ENCODE results near the gene FGF5.
"Not testable (repeated sequence)": the region's sequence is repeated elsewhere in the genome, so short reads cannot be mapped to it uniquely, and the experiment has no call there.

The FGF5 gene

GRCh38 chr4:80254114-80254513, 12.3 kb upstream of the FGF5 start:
- no peak for DNase-seq (ENCODE audit: low read depth)

GRCh38 chr4:80255329-80256095, 11.0 kb upstream of the FGF5 start:
- no peak for DNase-seq (ENCODE audit: low read depth)

DNA sequence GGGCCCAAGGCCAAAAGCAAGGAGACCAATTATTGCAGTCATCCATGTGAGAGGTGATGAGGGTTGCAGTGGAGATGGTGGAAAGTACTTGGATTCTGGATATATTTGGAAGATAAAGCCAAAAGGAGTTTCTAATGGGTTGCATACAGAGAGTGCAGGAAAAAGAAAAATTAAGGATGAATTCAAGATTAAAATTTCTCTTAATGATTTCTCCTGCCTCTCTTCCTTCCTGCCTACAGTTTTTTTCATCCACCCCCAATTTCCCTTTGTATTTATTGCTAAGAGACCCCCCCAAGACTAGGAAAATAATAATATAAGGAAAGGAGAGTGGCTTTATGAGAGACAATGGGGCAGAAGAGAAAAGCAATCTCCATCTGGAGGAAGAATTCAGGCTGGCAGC, 8.6 kb upstream of the FGF5 start:
- DNase-seq (ENCODE audit: low read depth), result no peak

DNA sequence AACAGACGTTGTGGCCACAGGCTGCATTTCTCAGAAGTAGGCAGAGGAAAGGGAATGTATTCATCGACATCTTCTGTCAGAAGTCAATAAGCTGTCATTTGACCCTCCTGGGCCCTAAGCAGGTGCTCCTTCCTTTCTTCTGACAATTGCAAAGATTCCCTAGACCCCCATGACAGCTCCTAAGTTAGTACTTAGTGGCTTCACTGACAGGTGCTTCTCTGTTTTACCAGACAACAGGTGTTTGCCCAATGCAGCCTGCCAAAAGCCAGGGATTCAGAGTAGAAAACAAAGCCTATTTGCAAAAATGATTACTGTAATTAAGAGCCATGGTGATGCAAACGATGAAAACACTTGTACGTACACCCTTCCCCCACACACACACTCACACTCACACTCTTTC, 7.5 kb upstream of the FGF5 start:
- DNase-seq (ENCODE audit: low read depth), result no peak

GRCh38 chr4:80259817-80260216, 6.6 kb upstream of the FGF5 start:
- no peak for DNase-seq (ENCODE audit: low read depth)

- no peak for DNase-seq (ENCODE audit: low read depth)
These were observed 4.4 kb upstream of the FGF5 start for GRCh38 chr4:80261989-80262600.

DNA sequence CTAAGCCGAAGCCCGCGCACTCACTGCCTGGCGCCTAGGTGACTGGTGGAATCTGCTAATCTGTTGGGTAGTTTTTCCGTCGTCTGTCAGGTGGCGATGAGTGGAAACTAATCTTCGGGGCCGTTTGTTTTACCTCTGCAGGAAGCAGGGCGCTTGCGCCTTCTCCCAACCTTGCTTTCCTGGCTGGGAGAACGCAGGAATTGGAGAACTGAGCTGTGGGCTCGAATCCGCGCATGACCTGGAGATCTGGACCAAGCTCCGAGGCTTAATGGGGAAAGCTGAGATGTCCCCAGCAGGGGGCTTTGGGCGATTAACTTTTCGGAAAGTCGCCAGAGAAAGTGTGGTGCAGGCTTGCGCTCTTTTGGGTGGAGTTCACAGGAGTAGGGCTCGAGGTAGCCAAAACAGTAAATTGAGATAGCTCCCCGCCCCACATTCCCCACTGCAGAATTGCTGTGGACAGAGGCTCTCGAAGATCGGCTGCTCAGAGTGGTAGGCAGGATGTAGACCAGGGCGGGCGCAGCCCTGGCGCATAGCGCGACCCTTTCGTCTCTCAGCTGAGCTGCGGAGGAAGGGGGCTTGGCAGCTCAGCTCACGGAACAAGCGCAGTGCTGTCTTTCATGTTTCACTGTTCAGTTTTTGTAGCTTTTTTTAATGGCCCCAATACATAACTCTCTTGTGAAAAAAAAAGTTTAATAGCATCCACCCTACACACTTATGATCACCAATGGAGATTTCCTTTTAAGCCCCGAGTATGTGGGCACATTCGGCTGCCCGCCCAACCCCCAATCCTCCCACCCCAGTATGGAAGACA, 2.7 kb upstream of the FGF5 start:
- DNase-seq (ENCODE audit: low read depth), result no peak

- DNase-seq (ENCODE audit: low read depth), result no peak
These were observed 2.2 kb upstream of the FGF5 start for GRCh38 chr4:80264352-80264647.

DNA sequence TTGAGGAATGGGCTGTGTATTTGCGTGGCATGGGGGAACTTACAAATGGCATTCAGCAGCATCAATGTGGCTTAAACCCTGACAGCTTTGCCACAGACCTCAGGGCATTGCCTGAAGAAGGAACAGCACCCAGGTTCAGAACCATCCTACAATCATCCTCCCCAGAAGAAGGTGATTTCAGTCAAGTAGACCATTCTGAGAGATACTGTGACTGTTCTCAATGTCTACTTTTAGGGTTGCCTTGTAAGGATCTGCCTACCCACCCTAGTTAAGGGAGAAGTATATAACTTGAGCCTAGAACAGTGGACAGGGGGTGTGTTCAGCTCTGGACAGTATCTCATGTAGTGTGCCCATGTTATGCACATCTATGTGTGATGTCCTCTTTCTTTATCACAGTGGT, 1.6 kb upstream of the FGF5 start:
- no peak for DNase-seq (ENCODE audit: low read depth)

DNA sequence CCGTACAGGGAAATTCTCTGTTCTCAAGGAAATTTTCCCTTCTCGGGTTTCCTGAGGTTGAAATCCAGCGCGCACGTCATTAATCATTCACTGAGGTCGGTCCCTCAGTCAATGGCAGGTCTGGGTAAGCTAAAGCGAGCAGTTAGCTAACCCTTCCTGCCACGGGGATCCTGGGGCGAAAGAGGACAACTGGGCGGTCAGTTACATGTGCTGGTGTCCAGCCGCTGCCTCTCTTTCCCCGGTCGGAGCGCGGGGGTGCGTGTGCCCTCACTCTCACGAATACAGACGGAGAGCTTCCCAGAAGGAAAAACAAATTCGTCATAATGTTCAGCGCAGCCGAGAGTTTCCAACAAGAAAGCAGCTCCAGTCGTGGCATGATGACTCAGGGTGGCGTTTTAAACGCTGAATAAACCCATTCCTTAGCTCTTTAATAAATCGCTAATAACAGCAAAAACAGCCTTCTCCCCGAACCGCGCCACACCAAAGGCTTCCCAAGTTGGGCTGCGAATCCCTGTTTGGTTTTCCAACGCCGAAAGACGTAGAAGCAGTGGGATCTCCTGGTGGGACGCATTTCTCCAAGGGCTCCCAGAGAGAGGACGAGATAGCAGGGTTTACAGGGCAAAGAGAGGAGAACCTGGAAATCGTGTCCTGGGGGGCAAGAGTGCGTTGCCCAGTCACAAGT, 752 bp upstream of the FGF5 start:
- DNase-seq (ENCODE audit: low read depth), result no peak

GRCh38 chr4:80266902-80267380, 477 bp downstream of the FGF5 start:
- DNase-seq (ENCODE audit: low read depth), result no peak

GRCh38 chr4:80268081-80268823, 1.8 kb downstream of the FGF5 start:
- DNase-seq (ENCODE audit: low read depth), result no peak

- no peak for DNase-seq (ENCODE audit: low read depth)
These were observed 2.5 kb downstream of the FGF5 start for GRCh38 chr4:80268936-80269335.

DNA sequence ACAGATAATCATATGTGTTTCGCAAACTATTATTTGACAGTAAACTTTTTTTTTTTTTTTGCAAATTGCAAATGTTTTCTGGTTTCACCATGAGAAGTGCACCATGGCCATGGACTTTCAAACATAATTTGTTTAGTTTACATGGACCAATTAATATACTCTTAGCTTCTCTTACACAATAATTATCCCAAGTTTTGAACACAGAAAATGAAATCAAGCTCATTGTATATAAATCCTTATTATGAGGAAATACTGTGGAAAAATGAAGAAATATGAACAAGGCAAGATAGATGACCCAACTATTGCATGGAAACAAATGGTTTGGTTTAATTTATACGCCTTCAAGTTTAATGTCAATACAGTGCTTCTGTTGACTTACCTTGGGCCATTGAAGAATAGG, 3.9 kb downstream of the FGF5 start:
- no peak for DNase-seq (ENCODE audit: low read depth)

DNA sequence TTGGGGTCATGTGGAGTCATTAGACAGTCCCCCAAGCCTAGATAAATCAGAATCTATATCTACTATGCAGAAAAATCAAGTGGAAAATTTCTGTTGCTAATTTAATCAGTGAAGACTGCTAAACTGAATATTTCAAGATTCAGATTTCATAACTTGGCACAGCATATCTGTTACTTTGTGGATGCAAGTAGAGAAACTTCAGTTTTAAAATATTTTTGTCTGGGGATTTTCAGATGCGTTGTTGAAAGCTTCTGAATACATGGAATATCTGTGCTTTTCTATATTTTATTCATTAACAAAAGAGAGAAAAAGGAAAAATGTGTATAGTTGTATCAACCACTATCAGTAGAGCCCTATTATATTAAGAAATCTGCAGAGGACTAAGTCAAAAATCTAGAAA, 4.4 kb downstream of the FGF5 start:
- no peak for DNase-seq (ENCODE audit: low read depth)

GRCh38 chr4:80271801-80272200, 5.3 kb downstream of the FGF5 start:
- no peak for DNase-seq (ENCODE audit: low read depth)

- DNase-seq (ENCODE audit: low read depth), result no peak
These were observed 10.5 kb downstream of the FGF5 start for GRCh38 chr4:80276931-80277330.

DNA sequence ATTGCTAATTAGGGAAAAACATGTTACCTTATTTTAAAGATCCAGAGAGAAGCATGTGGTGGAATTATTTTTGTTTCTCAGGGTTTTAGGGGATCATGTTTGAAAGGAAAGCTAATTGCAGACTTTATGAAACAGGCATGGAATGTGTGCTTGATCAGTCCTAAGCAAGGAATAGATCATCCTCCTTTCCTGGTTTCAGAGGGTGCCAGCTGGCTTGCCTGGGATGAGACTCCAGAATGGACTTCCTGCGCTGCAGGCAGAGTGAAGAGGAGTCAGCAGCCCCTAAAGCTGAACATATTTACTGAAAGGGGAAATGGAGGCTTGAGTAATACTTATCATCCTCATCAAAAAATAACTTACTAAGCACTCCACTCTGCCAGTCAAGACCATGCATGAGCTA, 13.3 kb downstream of the FGF5 start:
- no peak for DNase-seq (ENCODE audit: low read depth)

GRCh38 chr4:80286451-80286850, 20.0 kb downstream of the FGF5 start:
- DNase-seq (ENCODE audit: low read depth), result no peak

- DNase-seq (ENCODE audit: low read depth), result not testable (repeated sequence)
These were observed 24.2 kb downstream of the FGF5 start for GRCh38 chr4:80290665-80291064.

- no peak for DNase-seq (ENCODE audit: low read depth)
These were observed 27.7 kb downstream of the FGF5 start for GRCh38 chr4:80294206-80294605.

- no peak for DNase-seq (ENCODE audit: low read depth)
These were observed 28.9 kb downstream of the FGF5 start for GRCh38 chr4:80295336-80295735.

All from stimulated activated CD8-positive, alpha-beta memory T cell treated with anti-CD3 and anti-CD28 coated beads, Interleukin-15, amount 100 ng/mL, for 24 hours (primary cell).